HG03095 (cell line): ENCODE measurements around the gene APBA1.
"Not testable (repeated sequence)": the region's sequence is repeated elsewhere in the genome, so short reads cannot be mapped to it uniquely, and the experiment has no call there.

Experiments
- ATAC-seq: cut with Tn5 transposase; IDR thresholded peaks from one replicate; pipeline ENCODE4 v1.9.1; 2021; ENCODE audit warnings: moderate library complexity; ENCODE audit not compliant: unreplicated experiment

Gene APBA1

DNA sequence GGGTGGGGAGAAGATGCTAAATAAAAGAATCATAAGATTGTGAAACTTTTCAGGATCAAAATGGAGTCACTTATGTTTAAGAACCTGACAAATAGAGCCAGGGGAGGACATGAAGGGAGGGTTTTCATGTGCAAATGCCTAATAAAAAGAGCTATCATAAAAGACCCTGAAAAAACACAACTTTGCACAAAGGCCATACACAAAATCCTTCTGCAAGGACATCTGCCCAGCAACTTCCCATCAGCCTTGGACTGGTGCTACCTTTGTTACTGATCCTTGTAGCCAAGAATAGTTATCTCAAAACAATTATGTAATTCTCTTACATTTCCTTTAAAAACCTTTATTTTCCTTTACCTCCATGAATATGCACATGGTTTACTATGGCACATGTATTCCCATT, 63.0 kb downstream of the APBA1 start:
- ATAC-seq, result no peak

DNA sequence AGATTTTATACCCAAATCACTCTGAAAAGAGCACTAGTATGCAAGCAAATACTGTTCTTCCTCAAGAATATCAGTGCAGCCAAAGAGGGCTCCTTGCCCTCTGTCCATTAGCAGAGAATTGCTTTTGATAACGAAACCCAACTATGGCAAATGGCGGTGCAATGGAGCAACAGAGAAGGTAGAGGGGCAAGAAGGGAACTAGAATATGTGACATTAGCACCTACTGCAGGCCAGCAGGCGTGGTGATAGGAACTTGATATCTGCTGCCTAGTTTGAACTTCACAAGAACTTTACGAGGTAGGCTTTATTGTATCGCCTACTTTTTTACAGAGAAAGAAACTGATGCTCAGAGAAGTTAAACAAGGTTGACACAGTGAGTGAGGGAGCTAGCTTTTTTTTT, 66.1 kb downstream of the APBA1 start:
- no peak for ATAC-seq

DNA sequence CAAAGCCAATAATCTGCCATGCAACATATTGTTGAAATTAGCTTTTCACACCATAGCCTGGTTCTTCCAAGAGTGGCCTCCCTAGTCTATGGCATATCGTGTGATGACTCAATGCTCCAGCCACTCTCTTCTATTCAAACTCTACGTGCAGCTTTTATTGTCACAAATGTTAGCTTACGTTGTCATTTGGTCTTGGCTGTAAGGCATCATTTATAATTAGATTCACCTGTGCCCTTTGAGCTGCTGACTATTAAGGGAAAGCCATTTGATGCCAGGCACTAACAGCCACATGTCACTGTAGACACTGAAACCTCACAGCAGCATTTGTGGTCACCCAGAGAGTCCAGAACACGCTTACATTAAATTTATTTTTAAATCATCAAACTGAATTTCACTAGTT, 66.8 kb downstream of the APBA1 start:
- no peak for ATAC-seq

DNA sequence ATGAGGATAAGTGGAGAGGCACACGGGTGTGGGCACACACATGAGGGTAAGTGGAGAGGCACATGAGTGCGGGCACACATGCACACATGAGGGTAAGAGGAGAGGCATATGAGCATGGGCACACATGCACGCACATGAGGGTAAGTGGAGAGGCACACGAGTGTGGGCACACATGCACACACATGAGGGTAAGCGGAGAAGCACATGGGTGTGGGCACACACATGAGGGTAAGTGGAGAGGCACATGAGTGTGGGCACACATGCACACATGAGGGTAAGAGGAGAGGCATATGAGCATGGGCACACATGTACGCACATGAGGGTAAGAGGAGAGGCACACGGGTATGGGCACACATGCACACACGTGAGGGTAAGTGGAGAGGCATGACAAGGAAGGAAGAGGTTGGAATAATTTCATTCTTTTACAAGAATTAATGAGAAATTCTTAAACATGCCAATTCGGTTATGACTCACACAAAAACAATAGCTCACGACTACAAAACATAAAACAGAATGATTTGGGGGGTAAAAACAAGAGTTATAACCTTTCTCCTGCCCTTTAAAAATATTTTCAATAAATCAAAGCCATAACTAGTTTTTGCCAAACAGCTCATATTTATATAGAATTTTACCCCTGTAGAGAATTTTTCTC, 67.5 kb downstream of the APBA1 start:
- no peak for ATAC-seq

DNA sequence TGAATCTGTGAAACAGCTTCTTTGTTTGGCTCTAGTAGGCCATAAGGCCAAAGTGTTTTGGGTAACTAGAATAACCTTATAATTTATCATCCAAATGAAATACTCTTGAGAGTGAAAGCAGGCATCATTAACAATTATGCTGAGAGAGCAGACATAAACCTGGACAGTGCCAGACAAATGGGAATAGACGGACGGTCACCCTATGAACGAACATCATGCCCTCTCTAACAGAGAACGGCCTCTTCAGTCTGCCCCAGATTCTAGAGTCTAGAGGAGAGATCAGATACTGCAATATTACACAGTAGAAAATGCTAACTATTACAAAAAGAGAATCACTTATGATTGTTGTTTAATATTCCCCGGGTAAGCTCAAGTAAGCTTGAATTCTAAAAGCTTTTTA, 68.5 kb downstream of the APBA1 start:
- no peak for ATAC-seq

DNA sequence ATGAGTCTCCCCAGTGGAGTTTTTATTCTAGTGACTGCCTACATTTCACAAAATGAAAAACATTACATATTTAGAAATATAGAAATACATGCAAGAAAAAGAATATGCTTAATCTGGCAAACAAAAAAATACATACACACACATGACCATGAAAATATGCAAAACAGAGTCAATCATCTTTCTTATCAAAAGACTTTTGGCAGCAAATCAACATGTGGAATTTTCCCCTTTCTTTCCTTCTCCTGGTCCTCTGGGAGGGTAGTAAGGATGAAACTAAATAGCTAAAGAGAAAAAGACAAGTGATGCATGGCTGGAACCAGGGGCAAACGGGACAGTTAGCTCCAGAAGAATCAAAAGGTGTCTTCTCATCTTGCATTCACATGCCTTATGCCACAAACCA, 69.4 kb downstream of the APBA1 start:
- ATAC-seq, result no peak

DNA sequence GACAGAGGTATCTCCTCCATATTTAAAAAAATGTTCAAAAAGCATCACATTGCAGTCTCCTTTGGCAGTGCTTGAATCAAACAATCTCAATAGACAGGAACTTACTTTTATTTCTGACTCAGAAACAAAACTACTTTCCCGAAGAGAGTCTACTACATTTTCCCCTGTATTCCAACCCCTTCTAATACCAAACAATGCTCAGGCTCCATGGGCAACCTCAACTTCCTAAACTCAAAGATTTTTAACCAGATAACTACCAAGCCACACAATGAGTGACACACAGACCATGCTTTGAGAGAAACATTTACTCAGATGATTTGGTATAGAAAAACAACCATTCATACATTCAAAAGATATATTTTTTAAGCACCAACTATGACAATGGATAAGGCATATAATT, 70.5 kb downstream of the APBA1 start:
- ATAC-seq, result no peak

DNA sequence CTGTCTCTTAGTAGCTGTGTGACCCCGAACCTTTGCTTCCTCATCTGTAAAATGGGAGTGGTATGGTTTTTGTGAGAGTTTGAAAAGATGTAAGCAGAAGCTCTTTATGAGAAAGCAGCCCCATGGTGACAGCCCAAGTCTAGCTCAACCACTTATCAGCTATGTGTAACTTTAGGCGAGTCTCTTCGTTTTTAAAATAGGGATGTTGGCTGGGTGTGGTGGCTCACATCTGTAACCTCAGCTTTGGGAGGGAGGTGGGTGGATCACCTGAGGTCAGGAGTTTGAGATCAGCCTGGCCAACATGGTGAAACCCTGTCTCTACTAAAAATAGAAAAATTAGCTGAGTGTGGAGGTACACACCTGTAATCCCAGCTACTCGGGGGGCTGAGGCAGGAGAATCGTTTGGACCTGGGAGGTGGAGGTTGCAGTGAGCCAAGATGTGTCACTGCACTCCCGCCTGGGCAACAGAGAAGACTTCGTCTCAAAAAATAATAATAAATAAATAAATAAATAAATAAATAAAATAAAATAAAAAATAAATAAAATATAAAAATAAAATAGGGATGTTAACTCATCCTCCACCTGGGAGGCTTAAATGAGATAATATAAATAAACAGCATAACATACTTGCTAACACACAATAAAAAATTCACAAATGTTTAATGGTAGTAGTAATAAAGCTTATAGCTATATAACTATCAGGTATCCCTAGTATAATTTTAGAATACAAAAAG, 71.7 kb downstream of the APBA1 start:
- ATAC-seq, result no peak

DNA sequence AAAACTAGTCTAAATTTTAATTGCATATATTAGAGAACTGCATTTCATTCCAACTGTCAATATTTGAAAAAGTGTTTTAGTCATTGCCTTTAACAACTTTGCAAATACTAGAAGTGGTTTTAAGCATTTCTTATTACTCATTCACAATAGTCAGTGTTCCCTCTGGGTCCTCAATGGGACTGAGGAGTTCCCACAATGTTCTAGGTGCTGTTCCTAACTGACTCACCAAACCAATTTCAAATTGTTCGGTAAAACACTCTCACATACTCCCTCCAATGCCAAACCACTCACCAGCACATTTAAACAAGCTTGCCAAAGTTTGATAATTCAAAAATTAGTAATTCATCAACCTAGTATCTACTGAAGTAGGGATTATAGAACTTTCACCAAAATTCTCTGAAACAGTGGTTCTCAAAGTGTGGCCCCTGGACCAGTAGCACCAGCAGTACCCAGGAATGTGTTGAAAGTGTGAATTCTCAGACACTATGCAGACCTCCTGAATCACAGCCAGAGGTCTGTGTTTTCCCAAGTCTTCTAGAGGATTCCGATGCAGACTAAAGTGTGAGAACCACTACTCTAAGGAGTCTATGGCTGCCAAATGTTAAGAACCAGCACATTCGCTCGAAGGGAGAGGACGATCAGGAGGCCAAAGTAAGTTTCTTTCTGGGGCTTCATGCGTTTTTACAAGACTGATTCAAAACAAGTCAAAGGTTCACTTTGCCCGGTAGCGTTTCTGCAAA, 72.8 kb downstream of the APBA1 start:
- no peak for ATAC-seq

DNA sequence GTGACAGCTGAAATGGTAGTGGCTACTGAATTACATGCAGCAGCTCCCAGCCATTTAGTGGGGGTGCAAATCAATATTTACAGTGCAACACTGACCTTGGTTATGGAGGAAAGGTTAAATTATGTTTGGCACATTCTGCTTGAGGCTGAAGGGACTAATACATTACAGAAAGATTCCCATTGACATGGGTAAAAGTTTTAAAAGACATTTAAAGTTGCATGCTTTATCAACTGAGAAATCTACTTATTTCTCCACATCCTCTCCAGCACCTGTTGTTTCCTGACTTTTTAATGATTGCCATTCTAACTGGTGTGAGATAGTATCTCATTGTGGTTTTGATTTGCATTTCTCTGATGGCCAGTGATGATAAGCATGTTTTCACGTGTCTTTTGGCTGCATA, 75.3 kb downstream of the APBA1 start:
- not testable (repeated sequence) for ATAC-seq

DNA sequence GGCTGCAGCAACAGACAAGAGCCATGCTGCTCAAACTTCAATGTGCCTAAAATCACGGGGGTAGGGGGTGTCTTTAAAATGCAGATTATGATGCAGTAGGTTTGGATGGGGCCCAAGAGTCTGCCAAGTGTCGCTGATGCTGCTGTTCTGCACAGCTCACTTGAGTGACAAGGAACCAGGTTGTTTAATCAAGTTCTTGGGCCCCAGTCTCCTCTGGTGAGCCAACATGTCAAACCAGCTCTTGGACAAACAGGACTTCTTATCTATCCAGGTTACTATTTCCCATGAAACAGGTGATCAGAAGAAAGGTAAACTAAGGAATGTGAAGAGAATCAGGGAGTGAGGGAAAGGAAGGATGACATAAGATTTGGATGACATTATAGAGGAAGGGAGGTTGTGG, 78.0 kb downstream of the APBA1 start:
- ATAC-seq, result no peak

DNA sequence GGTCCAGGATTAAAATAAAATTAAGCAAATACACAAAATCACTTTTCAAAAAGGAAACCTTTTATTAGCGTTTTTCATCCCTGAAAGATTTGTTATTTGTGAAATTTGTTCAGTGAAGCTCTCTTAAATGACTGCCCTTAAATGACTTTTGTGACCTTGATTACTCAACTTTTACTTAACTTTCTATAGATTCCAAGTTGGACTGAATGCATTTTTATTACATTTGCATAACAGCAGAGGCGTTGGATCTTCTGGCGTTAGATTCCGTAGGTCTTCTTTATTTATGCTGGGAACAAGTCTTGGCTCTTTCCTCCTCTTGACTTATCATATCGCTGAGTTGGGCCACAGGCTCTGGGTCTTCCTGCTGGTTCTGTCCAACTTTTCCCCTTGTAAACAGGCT, 78.4 kb downstream of the APBA1 start:
- ATAC-seq, result no peak

DNA sequence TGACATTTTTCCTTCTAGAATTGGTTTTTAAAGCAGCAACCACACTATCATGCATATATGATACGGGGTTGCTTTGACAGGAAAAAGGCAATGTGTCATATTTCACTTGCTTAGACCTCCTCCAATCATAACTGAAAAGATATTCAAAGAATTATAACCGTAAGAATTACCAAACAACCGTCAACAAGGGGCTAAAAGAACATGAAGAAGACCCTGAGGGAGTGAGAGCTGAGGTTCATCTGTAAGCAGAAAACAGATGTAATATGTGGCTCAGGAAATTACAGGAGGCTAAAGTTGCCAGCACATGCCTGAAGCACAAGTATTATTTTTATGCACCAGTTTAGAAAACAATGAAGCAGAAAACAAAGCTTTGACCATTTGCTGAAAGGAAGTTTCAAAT, 78.9 kb downstream of the APBA1 start:
- no peak for ATAC-seq

DNA sequence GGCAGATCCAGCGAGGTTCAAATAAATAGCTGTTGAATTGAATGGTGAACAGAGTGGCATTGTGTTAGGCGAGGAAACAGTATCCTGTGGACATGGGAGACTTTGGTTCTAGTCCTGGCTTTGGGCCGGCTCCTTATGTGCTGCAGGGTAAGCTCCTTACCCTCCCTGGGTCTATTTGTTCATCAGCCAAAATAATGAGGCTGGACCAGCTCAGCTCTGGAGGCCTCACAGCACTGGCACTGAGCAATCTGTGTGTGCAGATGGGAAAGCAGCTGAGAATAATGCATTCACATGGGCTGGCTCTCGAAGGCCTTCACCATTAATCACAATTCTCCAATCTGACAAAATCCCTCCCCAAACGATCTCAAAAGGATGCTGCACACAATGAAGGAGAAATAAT, 81.9 kb downstream of the APBA1 start:
- ATAC-seq, result no peak

DNA sequence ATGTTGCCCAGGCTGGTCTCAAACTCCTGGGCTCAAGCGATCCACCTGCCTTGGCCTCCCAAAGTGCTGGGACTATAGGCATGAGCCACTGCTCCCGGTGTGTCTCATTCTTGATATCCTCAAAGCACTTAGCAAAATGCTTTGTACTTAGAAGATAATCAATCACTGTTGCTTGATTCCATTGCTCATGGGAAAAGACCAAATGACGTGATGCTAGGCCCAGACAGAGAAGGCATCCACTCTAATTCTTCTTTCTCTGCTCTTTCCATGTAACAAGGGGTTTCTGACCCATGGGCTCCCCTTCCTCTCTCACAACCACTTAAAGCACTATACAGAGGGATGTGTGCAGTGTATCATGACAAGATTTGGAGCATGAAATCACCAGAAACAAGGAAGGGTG, 83.0 kb downstream of the APBA1 start:
- no peak for ATAC-seq

DNA sequence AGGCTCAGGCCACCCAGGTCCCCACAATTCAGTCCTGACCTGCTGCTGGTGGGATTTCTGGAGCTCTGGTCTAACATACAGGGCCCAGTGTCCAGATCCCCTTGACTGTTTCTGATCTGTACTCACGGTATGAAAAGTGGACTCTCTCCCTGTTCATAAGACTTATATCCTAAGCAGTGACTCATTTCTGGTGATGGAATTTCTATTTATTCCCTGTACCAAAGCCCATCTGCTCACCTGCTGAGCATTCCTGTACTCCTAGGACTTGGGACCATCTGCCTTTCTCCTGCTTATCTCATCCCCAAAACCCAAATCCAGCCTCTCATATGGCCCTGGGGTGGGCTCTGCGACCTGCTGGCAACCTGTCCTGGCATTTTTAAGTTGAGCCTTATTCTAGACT, 86.6 kb downstream of the APBA1 start:
- ATAC-seq, result no peak

DNA sequence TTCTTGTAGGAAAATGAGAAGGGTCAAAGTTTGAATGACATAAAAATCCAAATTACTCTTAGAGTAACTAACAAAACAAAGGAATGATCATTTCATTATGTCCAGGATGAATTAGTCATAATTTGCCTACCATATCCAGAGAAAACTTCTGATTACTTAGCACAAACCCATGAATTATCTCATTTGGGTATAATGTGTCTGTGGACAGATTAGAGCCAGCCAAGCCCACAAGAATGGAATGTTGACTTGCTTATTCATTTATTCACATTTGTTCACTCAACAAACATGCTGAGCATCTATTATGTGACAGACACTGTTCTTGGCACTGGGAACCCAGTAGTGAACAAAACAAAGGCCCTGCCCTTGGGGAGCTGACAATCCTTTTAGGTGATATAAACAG, 87.4 kb downstream of the APBA1 start:
- ATAC-seq, result no peak

DNA sequence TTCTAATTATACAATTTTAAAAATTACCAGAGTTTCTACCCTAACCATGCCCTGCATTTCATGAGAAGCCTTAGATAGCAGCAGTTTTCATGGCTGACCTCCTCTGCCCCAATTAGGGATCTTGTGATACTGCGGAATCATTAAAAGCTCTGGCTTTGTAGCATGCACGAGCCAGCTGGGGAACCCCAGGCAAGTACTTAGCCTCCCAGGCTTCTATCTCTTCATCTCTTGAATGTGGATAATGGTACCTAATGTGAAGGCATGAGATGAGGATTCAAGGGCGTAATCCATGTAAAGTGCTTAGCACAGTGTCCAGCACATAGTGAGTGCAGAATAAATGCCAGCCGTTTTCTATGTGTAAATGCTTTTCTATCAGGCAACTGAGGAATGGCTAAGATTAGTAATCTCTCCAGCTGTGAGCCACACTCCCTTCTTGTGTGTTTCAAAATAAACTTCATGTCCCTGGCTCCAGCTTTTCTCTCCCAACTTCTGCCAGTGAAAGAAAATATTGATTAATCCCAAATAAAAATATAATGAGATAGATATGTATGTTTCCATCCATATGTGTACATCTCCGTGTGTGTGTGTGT, 88.4 kb downstream of the APBA1 start:
- no peak for ATAC-seq

DNA sequence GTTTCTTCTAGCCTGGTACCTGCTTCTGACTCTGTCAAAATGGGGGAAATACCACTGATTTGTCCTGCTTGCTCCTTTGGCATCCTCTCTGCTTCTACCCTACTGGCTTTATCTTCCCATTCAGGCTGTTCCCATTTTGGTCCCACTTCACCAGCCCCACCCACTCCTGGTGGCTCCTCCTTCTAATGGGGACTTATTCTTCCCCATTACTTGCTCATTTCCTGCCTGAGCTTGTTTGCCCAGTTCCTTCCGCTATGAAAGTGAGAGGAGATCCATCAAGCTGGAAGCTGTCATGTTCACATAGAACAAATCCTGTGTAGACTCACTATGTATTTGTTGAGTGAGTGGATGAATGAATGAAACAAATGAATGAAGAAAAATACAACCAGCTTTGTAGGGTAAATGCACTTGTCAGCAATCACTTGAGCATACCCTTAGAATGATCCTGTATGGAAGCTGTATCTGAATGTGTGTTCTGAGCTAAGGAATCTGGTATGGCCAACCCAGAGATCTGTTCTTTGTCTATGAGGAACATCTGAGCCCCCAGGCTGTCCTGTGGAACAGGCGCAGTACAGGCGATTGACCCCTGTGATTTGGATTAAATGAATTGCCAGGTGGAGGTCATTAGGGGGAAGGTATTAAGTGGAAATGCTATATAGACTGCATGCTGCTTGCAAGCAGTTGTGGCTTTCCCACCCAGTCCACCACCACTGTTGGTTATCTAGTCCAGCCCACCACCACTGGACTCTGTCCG, 89.5 kb downstream of the APBA1 start:
- ATAC-seq, result no peak

DNA sequence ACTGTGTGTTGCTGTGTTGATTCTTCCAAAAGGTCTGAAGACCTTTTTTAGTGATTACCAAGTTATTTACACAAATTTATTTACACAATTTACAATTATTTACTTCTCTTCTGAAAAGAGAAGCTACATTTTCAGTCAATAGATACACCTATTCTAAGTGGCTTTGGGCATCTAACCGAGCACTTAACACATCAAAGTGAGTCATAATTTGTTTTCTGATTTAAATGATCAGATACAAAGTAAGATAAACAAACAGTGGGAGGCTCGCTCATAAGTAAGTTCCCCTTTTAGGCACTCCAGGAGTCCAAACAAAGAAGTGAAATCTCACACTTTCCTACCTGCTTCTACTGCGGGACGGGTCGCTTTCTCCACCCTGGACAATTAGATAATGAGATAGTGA, 90.2 kb downstream of the APBA1 start:
- ATAC-seq, result no peak

DNA sequence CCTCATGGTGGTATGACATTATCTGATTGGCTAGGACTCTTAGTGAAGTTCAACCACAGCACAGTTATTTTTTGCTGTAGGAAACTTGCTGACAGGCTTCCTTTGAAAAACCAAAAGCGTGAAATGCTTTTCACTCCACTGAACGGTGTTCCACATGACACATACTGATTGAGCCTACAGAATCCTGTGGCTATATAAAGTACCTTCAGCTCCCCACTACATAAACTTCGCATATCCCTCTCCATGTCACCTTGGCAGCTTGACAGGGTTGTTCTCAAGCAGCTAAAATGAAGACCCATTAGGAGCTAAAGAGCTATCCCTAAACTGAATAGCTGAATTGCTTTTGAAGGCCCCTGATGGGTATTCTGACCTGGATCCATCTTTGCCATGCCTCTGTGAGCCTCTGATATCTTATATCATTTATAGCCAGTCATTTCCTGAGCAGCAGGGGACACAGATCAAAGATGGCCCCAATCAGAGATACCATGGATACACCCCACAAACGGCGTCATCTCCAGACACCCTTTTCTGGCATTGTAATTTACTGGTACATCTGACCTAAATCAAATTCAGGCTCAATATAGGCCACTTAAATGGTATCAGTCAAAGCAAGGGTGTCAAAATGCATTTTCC, 91.5 kb downstream of the APBA1 start:
- ATAC-seq, result no peak
